GM19372 (cell line): Measurements from ENCODE around the gene TMEM44.
"Not testable (repeated sequence)": the region's sequence is repeated elsewhere in the genome, so short reads cannot be mapped to it uniquely, and the experiment has no call there.

Source experiments
- ATAC-seq: cut with Tn5 transposase; IDR thresholded peaks from one replicate; pipeline ENCODE4 v1.9.1; 2021; ENCODE audit warnings: mild to moderate bottlenecking, low read depth, moderate library complexity; ENCODE audit not compliant: unreplicated experiment

The TMEM44 gene

GRCh38 chr3:194560047-194560446 is 73.2 kb downstream of the TMEM44 start:
- ATAC-seq, result no peak

- no peak for ATAC-seq
Measured at GRCh38 chr3:194559530-194559929, 73.7 kb downstream of the TMEM44 start.

- no peak for ATAC-seq
Measured at GRCh38 chr3:194556086-194557056, 76.8 kb downstream of the TMEM44 start.

- no peak for ATAC-seq
Measured at GRCh38 chr3:194555175-194556062, 77.8 kb downstream of the TMEM44 start.

- no peak for ATAC-seq
Measured at GRCh38 chr3:194554473-194555123, 78.6 kb downstream of the TMEM44 start.

- no peak for ATAC-seq
Measured at GRCh38 chr3:194552327-194552949, 80.8 kb downstream of the TMEM44 start.

- ATAC-seq, result no peak
Measured at GRCh38 chr3:194549853-194550252, 83.4 kb downstream of the TMEM44 start.

- ATAC-seq, result no peak
Measured at GRCh38 chr3:194548346-194549321, 84.6 kb downstream of the TMEM44 start.

- ATAC-seq, result no peak
Measured at GRCh38 chr3:194547042-194547441, 86.2 kb downstream of the TMEM44 start.

GRCh38 chr3:194545538-194545937 is 87.7 kb downstream of the TMEM44 start:
- ATAC-seq, result not testable (repeated sequence)

- no peak for ATAC-seq
Measured at GRCh38 chr3:194543550-194543949, 89.7 kb downstream of the TMEM44 start.

GRCh38 chr3:194541483-194541882 is 91.7 kb downstream of the TMEM44 start:
- no peak for ATAC-seq

GRCh38 chr3:194540274-194540905 is 92.8 kb downstream of the TMEM44 start:
- no peak for ATAC-seq

- no peak for ATAC-seq
Measured at GRCh38 chr3:194539498-194539897, 93.7 kb downstream of the TMEM44 start.

GRCh38 chr3:194537732-194538247 is 95.4 kb downstream of the TMEM44 start:
- ATAC-seq, result no peak
